AG04449 (cell line): ENCODE data around the gene DNAI1.
A peak's percentile ranks its signal among the peaks of the same experiment; 100 is the strongest.
"Not testable (repeated sequence)": the region's sequence is repeated elsewhere in the genome, so short reads cannot be mapped to it uniquely, and the experiment has no call there.

ENCODE experiments used
- CTCF ChIA-PET: fragments of 350-600 bp; formaldehyde crosslinking; extraction: SDS; loops from one replicate; lab custom pipeline; 2021; ENCODE audit warnings: antibody characterized with exemption; lab: Yijun Ruan, JAX
- POLR2A ChIA-PET: fragments of 400-600, 350-600 bp; formaldehyde crosslinking; extraction: SDS; loops from one replicate; lab custom pipeline; 2020; ENCODE audit warnings: antibody characterized with exemption, inconsistent platforms; lab: Yijun Ruan, JAX
- DNase-seq: peaks from one replicate; pipeline ENCODE4 v3.0.0-alpha.2; 2010; ENCODE audit warnings: low read depth, low spot score
- H3K4me3 ChIP-seq: 2 replicates; pipeline ENCODE4 v1.5.1; 2011; ENCODE audit warnings: low read depth, mild to moderate bottlenecking, control low read depth, low read length
- CTCF ChIP-seq: IDR thresholded peaks from one replicate; pipeline ENCODE4 v1.5.1; 2011; ENCODE audit warnings: mild to moderate bottlenecking, moderate library complexity, low read length, control low read depth, inconsistent platforms; ENCODE audit not compliant: insufficient read depth; ENCODE audit errors: missing control alignments

DNAI1 gene

GRCh38 chr9:34437006-34437925 is 21.3 kb upstream of the DNAI1 start:
- DNase-seq: no peak
- peak; percentile 71 for TF ChIP-seq CTCF
- no peak overlapping the region for H3K4me3 ChIP-seq
- ChIA-PET CTCF (interaction anchor here (0.7 to 3.8 kb wide), 15 partner anchors 9 to 158 kb away, joined by 3 to 54 read pairs (median 6); no protein-coding TSS in a partner anchor), POLR2A (no interaction called here)

DNA sequence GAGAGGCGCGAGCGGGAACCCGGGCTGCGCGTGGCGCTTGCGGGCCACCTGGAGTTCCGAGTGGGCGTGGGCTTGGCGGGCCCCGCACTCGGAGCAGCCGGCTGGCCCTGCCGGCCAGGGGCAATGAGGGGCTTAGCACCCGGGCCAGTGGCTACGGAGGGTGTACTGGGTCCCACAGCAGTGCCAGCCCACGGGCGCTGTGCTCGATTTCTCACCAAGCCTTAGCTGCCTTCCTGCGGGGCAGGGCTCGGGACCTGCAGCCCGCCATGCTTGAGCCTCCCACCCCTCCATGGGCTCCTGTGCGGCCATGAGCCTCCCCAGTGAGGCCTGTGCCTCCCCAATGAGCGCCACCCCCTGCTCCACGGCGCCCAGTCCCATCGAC is 20.7 kb upstream of the DNAI1 start:
- DNase-seq, H3K4me3 ChIP-seq, POLR2A ChIA-PET: not testable (repeated sequence)
- CTCF ChIA-PET: interaction anchor here (0.8 to 3.8 kb wide), 8 partner anchors 9 to 154 kb away, joined by 4 to 30 read pairs (median 8); no protein-coding TSS in a partner anchor

GRCh38 chr9:34438465-34438864 is 20.1 kb upstream of the DNAI1 start:
- POLR2A ChIA-PET, DNase-seq, H3K4me3 ChIP-seq: not testable (repeated sequence)
- CTCF ChIA-PET: interaction anchor here (0.8 to 3.8 kb wide), 7 partner anchors 9 to 154 kb away, joined by 4 to 30 read pairs (median 6); no protein-coding TSS in a partner anchor

DNA sequence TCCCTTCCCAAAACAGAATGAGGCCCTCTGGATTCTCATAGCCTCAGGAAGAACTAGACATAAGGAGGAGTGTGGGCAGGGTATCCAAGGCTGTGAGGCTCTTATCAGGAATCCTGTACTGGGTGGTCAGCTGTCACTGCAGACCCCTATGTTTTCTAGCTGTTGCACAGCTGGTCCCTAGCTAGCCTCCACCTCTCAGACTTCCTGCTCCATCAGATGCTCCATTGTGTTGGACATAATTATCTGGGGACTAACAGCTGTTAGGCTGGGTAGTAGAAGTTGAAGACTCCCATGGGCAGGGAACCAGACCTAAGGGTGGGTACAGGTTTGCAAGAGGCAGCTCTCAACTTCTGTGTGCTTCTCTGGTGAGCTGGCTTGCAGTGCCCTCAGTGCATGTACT is 18.6 kb upstream of the DNAI1 start:
- ChIA-PET POLR2A (no interaction called here), CTCF (interaction anchor here (1.0 to 3.8 kb wide), 10 partner anchors 9 to 163 kb away, joined by 3 to 30 read pairs (median 12); no protein-coding TSS in a partner anchor)
- no peak for TF ChIP-seq CTCF

DNA sequence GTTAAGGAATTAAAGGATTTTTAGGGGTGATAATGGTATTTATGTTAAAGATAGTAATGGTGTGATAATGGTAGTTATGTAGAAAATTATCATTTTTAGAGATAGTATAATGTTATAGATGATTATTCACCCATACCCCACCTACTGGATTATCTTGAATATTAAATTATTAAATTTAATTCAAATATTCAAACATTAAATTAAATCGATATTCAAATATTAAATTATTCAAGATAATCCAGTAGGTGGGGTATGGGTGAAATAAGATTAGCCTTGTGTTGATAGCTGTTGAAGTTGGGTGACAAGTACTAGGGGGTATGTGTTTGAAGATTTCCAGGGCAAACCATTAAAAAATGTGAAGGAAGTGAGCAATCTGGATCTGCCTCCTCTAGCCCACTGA is 15.8 kb upstream of the DNAI1 start:
- no peak for DNase-seq
- TF ChIP-seq CTCF: no peak
- POLR2A ChIA-PET: no interaction called here
- CTCF ChIA-PET: interaction anchor here (3.9 to 6.1 kb wide), 3 partner anchors 13 to 59 kb away, joined by 17 to 52 read pairs (median 43); no protein-coding TSS in a partner anchor
- H3K4me3 ChIP-seq: no peak overlapping the region

More for the DNA sequence above, 18.6 kb upstream of the DNAI1 start:
- H3K4me3 ChIP-seq: no peak overlapping the region
- DNase-seq: no peak

DNA sequence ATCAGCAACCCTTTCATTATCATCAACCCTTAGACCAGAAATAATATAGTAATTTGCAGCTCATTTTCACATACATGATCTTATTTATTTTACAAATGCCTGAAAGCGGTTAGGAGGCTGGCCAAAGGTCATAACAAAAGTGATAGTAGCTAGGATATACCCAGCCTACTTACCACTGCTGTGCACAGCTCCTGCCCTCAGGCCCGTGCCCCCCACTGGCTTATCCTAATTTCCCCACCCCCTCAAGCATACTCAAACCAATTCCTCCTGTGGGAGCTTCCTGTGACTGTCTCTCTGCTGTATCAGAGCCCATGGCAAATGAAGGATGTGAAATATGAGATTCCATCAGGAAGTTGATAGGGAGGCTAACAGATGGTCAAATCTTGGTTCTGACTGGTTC is 15.1 kb upstream of the DNAI1 start:
- no peak overlapping the region for H3K4me3 ChIP-seq
- no peak for DNase-seq
- no peak for TF ChIP-seq CTCF
- POLR2A ChIA-PET: no interaction called here
- CTCF ChIA-PET: interaction anchor here (0.8 to 6.1 kb wide), 6 partner anchors 12 to 160 kb away, joined by 3 to 52 read pairs (median 11); no protein-coding TSS in a partner anchor

DNA sequence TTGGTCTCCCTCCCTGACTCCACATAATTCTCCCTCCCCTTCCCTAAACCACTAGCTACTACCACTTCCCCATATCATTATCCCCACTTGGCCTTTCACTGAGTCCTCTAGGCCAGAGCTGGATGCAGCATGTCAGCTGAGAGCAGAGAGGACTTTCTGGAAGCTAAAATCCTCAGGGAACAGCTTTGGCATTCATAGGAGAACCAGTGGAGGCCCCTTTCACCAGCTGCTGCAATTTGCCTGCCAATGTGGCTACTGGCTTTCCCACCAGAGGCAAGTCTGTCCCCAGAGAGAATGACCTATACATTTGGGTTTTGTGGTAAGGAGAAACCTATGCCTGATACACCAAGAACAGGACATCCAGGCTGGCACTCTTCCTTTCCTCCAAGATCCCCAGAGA is 14.6 kb upstream of the DNAI1 start:
- DNase-seq: no peak
- no peak overlapping the region for H3K4me3 ChIP-seq
- TF ChIP-seq CTCF: no peak
- CTCF ChIA-PET: interaction anchor here (0.8 to 6.1 kb wide), 6 partner anchors 12 to 160 kb away, joined by 3 to 52 read pairs (median 11); no protein-coding TSS in a partner anchor
- POLR2A ChIA-PET: no interaction called here
